HG02885 (cell line): ENCODE results near the gene CAMK1G.

Source experiments
- ATAC-seq: cut with Tn5 transposase; IDR thresholded peaks from one replicate; pipeline ENCODE4 v1.9.1; 2021; ENCODE audit warnings: mild to moderate bottlenecking; ENCODE audit not compliant: unreplicated experiment, poor library complexity

Gene CAMK1G

GRCh38 chr1:209653915-209654351 lies 70.4 kb downstream of the CAMK1G start:
- no peak for ATAC-seq

DNA sequence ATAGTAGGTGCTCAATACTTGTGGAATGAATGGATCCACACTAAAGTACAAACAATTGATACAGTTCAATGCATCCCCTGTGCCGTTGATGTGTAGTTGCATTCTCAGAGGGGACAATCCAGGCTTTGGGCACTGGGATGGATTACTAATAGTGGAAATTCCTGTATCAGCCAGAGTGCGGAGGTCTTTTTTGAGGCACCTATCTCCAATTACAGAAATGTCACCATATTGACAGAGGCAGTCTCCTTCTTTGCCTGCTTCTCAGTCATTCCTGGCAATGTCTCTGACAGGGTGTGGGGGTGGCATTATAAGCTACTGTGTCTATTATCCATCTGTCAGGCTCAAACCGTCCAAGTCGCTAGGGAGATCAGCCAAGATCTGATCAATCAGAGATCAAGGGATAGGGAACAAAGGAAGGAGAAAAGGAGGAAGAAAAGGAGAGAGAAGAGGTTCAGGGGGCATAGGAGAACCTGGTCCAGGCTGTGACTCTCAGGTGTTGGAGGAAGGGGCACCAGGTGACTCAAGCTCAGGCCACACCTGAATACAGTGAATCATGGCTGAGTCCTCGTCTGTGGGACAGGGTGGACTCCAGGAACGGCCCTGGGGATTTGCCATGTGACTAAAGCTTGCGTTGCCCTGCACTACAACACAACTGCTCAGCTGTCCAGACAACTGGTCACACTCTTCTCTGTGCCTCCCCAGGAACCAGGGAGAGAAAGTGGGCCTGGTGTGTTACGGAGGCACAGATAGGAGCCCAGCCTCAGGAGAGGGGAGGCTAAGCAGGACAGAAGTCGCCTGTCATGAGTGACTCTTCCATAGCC lies 72.1 kb downstream of the CAMK1G start:
- ATAC-seq: no peak

DNA sequence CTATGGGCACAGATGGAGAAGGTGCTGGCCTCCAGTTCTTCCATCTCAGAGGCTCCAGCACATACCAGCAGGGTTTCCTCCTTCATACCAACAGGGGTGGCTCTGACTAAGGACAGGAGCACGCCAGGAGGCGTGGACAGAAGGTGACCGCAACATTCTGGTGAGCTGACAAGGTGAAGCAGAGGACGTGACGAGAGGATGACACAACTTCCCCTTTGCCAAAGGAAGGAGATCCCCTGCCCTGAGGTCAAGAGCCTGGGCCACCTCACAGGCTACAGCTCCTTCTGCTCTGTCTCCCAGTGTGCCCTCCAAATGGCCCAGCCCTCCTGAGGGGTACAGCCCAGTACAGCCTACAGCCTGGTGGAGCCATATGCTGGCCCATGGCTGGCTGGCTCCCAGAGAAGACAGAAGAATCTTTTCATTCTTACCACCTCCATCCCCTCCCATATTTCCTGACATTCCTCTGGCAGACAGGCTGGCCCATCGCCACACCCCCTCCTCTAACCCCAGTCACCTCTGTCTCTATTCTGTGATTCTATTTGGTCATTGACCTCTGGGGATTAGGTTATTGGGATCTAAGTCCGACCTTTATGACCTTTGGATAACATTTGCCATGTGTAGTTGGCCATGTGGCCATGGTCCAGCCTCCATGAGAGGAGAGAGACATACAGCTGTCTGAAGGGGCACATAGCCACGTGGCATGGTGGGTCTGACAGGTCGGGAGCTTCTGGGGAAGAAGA lies 73.8 kb downstream of the CAMK1G start:
- peak; percentile 72 for ATAC-seq

- ATAC-seq: no peak
Measured at GRCh38 chr1:209657918-209658317, 74.4 kb downstream of the CAMK1G start.

GRCh38 chr1:209659909-209660308 lies 76.4 kb downstream of the CAMK1G start:
- ATAC-seq: peak; percentile 73

- ATAC-seq: no peak
Measured at GRCh38 chr1:209661071-209661470, 77.6 kb downstream of the CAMK1G start.

GRCh38 chr1:209662879-209663327 lies 79.4 kb downstream of the CAMK1G start:
- no peak for ATAC-seq
